T-helper 9 cell (primary cell): ENCODE results near the gene KIF3B.
"Not testable (repeated sequence)": the region's sequence is repeated elsewhere in the genome, so short reads cannot be mapped to it uniquely, and the experiment has no call there.

ENCODE experiments used
- DNase-seq: peaks from one replicate; pipeline ENCODE4 v3.0.0-alpha.2; 2020

The KIF3B gene

DNA sequence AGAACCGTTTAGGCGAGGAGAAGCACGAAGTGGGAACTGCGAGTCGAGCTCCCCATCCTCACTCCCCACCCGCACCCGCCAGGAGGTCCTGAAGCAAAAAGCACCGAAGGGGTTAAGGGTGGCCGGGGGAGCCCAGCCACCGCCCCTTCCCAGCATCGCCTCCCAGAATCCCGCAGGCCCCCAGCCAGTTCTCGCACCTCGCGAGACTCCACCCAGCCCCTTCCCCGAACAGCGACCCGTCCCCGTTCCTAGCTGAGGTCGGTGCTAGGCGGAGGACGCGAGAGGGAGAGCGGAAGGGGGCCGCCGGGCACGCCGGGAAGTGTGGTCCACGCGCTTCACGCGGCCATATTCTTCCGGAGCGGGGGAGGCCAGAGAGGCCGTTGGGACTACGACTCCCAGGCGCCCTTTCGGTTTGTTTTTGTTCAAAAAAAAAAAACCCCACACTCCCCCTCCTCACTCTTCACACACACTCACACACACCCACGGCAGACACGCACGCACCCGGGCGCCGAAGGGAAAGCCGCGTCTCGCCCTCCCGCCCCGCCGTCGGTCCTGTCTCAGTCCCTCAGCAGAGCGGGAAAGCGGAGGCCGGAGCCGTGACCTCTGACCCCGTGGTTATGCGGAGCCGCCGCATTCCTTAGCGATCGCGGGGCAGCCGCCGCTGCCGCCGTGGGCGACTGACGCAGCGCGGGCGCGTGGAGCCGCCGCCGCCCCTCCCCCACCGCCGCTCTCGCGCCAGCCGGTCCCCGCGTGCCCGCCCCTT is 80.6 kb downstream of the KIF3B start, which contains the start of gene ASXL1:
Gene ASXL1 (plus strand): TSS at position 463 of the 763 bp plus-strand sequence. CDS start 445 bp downstream, outside the sequence.
- DNase-seq, result peak; percentile 87

DNA sequence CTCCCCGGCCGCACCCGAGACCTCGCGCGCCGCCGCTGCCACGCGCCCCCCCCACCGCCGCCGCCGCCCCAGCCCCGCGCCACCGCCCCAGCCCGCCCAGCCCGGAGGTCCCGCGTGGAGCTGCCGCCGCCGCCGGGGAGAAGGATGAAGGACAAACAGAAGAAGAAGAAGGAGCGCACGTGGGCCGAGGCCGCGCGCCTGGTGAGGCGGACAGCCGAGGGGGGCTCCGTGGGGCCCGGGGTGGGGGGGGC is 81.1 kb downstream of the KIF3B start:
- DNase-seq, result no peak

DNA sequence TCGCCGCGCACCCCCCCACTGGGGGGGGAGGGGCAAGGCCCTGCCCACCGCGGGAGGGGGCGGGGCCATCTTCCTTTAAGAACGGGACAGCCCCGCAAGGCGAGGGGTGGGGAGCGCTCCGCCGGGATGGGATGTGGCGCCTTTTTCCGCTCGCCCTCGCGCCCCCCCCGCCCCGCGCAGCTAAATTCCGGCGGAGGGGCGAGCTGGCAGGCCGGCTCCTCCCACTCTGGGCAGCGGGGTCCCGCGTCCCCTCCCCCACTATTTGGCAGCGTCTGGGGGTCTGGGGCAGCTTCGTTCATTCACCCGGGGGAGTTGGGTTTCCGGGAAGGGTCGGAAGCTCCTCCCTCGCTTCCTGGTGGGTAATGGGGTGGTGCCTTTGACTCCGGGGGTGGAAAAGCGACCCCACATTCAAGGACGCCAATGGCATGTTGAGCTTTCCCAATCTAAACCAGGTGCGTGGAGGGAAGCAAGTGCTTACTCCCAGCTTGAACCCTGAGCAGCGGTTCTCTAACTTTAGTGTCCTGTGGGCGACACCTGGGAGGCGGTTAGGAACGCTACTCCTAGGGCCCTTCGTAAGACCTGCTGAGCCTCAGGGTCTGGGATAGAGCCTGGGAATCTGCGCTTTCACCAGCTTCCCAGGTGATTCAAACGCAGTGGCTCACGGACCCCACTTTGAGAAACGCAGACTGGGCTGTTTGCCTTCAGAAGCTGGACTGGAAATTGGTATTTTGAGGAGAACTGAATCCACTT is 81.6 kb downstream of the KIF3B start:
- peak; percentile 65 for DNase-seq

DNA sequence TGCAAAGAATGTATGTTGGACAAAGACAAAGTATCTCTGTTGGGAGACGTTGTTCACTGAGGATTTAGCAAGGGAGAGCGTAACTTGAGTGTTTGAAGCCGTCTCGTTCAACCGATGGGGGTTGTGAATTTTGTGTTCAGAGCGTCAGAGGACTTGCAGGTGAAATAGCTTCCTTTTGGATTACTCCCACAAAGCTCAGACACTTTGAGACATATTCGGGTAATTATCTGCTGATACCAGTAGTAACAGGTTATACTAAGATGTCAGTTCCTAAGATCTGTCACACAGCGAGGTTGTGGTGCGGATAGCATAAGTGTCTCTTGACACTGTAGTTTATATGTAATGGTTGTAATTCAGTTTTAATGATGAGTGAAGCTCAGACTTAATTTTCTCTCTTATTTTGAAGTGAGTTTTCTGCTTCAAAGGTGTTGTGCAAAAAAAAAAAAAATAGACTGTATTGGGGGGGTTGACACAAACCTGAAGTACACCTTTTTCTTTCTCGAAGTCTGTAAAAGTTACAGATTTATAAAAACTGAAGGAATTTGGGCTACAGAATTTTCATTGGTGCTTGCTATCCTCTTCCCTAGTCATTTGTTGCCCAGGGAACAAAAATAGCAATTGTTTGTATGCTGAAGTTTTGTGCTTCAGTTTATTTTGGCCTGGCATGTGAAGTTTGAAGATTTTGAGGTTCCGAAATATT is 82.3 kb downstream of the KIF3B start:
- no peak for DNase-seq

DNA sequence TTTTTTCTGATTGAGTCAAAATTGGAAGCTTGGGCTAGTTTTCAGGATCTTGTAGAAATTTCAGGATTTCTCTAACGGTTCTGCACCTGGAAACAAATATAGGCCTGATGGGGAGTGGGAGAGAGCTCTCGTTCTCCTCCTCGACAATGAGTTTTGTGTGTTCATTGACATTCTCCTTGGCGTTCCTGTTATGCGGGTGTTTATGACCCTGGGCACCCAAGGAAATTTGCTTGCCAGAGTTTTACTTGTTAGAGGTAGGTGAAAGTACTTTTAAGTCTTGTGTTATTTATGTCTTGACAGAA is 82.8 kb downstream of the KIF3B start:
- no peak for DNase-seq

DNA sequence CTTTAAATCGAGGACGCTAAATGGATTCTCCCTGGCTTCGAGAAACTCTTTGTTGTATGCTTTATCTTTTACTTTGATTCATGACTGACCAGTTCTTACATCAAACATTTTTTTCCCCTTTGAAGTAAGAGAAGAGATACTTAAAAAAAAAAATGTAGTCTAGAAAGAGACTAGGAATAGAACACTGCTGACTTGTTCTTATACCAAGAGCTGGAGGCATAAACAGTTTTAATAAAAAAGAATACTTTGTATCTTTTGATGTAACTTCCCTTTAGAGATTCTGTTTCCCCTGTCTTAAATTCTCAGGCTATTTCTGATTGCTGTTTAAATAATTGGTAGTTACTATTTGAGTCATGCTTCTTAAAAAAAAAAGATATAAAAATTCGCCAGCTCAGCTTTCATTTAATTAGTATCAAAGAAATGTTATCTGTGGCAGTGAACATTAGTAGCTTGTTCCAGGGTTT is 85.5 kb downstream of the KIF3B start:
- no peak for DNase-seq

DNA sequence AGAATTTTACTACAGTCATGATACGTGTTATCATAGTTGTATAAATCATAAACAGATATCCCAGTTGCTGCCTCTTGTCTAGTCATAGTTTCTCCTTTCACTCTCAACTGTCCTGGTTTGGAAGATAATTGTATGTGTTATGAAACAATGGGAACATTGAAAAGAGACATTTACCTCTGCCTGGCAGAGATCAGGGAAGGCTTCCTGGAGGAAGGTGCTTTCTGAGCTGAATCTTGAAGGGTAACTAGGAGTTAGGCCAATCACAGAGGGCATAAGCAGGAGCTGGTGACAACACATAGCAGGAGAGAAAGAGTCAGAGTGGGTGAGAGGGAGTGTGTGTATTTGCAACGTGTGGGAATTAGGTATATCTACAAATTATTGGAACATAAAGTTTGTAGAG is 86.0 kb downstream of the KIF3B start:
- DNase-seq, result no peak

DNA sequence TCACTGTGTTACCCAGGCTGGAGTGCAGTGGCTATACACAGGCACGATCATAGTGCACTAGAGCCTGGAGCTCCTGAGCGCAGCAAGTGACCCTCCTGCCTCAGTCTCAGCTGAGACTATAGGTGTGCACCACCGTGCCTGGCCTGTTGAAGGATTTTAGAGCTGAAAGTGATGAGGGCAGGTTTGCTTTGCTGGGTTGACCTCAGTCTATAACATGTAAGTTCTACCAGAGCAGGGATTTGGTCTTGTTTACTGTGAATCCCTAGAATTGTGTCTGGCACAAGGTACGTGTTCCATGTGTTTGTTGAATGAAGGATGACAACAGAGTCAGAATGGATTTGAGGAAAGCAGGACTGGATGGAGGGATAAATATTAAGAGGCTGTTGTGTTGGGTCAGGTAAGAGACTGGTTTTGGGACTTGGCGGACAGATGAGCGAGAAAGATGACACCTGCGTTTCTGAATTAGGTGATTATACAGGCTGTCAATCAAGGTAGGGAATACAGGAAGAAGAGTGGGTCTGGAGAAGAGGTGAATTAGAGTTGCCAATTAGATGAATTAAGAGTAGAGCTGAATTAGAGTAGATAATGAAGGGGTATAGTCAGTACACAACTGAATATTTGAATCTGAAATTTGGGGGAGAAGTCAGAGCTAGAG is 87.2 kb downstream of the KIF3B start:
- DNase-seq, result no peak

DNA sequence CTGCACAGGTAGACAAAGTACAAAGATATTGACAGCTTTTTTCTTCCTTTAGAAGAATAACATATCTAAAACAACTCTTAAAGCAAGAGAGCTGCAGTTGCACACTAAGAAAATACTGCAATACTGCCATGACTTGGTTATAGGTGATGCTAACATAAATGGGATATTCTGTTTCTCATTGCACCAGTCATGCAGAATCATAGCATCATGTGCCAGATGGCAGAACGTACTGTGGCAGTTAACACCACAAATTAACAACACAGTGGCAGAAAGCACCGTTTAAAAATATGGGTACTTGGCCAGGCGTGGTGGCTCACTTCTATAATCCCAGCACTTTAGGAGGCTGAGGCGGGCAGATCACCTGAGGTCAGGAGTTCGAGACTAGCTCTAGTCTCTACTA is 88.1 kb downstream of the KIF3B start:
- no peak for DNase-seq

DNA sequence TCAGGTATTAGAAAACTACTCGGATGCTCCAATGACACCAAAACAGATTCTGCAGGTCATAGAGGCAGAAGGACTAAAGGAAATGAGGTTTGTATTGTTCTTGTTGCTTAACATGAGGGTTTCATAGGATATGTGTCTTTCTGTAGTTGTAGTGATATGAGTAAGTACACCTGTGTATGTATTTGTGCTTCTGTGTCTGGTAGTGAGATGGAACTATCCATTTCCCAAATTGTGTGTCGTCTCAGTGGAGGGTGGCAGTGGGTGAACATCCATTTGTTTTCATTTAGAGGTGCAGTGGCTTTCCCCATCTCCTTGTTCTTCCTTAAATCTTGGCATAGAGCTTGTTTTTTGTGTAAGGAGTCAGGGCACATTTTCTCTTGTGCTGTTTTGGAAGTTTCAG is 88.9 kb downstream of the KIF3B start:
- no peak for DNase-seq

DNA sequence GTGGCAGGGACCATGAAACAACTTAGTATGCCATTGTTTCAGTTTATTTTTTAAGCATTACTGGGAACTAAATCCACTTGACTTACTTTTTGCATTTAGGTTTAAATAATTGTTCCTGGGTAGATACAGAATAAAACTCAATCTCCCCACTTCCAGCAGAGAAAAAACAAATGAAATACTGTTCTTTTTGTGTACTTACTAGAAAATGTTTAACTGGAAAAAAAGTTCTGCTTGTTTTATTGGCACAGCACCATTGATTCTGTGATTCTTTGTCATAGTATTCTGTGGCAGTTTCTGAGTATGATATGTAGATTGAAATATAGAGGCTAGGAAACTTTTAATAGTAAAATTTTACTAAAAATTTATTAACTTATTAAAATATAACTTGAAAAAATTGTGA is 90.9 kb downstream of the KIF3B start:
- DNase-seq, result no peak

DNA sequence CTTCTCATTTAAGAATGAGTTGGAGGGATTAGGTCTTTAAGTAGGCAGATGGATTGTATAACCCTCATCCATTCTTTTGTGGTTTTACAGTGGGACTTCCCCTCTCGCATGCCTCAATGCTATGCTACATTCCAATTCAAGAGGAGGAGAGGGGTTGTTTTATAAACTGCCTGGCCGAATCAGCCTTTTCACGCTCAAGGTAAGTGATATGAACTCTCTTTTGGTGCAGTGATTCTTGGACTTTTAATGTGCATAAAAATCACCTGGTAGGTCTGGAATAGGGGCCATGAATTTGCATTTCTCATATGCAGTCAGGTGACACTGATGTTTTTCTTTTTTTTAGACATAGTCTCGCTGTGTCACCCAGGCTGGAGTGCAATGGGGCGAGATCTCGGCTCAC is 91.5 kb downstream of the KIF3B start:
- no peak for DNase-seq

DNA sequence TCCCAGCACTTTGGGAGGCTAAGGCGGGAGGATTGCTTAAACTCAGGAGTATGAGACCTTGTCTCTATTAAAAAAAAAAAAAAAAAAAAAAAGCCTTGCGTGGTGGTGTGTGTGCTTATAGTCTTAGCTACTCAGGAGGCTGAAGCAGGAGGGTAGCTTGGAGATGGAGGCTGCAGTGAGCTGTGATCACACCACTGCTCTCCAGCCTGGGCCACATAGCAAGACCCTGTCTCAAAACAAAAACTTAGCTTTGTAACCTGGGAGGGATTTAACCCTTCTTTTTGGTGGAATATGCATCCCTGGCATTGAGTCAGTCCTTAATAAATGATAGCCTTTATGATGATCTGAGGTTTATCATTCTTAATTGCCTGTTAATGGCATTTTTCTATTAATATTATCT is 93.4 kb downstream of the KIF3B start:
- no peak for DNase-seq

DNA sequence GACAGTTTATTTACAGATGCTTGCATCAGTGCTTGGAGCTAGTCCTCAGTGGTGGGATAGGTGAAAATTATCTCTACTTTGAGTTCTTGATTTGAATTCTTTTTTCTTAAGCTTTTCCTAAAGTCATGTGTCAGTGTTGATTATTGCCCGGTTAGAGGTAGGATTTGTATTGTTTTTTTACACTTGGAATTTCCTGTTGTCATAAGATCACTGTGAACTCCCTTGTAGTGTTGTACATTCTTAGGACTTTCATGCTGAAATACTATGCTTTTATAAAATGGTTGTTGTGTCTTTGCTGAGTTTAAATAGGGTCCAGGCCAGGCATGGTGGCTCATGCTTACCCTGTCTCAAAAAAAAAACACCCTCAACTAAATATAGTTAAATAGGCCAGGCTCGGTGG is 101.0 kb downstream of the KIF3B start:
- no peak for DNase-seq

DNA sequence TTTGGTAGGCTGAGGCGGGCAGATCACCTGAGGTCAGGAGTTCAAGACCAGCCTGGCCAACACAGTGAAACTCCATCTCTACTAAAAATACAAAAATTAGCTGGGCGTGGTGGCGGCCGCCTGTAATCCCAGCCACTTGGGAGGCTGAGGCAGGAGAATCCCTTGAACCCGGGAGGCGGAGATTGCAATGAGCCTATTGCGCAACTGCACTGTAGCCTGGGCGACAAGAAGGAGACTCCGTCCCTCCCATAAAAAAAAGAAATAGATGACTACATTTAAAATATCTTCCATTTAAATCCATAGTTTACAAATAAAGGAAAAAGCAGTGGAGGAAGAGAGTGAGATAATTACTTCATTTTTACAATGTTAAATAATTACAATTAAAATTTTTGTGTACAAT is 102.6 kb downstream of the KIF3B start:
- not testable (repeated sequence) for DNase-seq

DNA sequence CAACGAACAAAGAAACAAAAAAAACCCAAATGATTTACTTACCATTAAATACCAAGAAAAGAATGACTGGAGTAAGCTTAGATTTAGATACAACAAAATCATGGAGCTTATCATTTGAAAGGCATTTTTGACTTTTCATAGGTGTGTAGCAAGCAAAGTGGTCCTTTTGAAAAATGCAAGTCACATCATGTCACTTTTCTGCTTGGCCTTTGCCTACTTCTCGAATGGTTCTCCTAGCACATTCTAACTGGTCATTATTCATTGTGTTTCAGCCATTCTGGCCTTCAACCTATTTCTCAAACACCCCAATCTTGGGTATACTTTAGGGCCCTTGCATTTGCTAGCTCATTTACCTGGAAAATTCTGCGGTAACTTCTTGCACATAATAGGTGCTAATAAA is 103.3 kb downstream of the KIF3B start:
- DNase-seq, result no peak

DNA sequence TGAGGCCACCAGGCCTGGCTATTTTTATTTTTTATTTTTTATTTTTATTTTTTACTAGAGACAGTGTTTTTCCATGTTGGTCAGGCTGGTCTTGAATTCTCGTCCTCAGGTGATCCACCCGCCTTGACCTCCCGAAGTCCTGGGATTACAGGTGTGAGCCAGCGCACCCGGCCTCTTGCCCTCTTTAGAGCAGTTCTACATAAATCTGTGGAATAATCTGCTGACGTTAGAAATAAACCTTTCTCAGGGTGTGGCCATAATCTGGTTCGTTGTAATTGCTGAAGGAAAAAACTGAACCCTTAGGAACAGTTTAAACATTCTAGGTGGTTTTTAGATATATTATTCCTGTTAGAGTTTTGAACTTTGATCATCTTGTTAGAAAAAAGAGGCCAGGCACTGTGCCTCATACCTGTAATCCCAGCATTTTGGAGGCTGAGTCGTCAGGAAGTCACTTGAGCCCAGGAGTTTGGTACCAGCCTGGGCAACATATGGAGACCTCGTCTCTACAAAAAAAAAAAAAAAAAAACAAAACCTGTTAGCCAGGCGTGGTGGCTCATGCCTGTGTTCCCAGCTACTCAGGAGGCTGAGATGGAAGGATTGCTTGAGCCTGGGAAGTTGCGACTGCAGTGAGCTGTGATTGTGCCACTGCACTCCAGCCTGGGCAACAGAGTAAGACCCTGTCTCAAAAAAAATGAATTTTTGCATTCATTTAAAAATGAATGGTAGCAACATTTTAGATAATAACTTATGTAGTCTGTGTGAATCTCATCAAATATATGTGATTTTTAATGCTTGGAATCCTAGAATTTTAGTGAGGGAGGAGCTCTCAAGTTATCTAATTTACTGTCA is 104.9 kb downstream of the KIF3B start:
- DNase-seq, result no peak

DNA sequence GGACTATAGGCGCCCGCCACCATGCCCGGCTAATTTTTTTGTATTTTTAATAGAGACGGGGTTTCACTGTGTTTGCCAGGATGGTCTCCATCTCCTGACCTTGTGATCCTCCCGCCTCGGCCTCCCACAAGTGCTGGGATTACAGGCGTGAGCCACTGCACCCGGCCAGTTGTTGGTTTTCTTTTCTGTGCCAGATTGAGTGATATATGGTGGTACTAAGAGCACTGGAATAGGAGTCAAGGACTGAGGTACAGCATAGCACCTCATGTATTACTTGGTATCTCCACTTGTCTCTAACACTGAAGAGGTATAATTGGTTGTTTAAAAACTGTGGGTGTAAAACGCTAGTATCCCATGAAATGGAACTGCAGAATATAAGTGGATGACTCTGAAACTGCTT is 106.0 kb downstream of the KIF3B start:
- not testable (repeated sequence) for DNase-seq
